T-helper 1 cell (primary cell): Measurements from ENCODE around the gene SEPTIN1.

Source experiments
- DNase-seq, 5 donors: peaks; one replicate each; pipeline ENCODE4 v3.0.0-alpha.2; 2012 to 2020
- total RNA-seq, 4 donors: gene quantifications; one replicate each; lab custom pipeline; 2026; lab: John Stamatoyannopoulos, UW

The SEPTIN1 gene, protein sequence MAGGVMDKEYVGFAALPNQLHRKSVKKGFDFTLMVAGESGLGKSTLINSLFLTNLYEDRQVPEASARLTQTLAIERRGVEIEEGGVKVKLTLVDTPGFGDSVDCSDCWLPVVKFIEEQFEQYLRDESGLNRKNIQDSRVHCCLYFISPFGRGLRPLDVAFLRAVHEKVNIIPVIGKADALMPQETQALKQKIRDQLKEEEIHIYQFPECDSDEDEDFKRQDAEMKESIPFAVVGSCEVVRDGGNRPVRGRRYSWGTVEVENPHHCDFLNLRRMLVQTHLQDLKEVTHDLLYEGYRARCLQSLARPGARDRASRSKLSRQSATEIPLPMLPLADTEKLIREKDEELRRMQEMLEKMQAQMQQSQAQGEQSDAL
- 125 to 168 (median 147) reads per million in 4 donors for total RNA-seq

DNA sequence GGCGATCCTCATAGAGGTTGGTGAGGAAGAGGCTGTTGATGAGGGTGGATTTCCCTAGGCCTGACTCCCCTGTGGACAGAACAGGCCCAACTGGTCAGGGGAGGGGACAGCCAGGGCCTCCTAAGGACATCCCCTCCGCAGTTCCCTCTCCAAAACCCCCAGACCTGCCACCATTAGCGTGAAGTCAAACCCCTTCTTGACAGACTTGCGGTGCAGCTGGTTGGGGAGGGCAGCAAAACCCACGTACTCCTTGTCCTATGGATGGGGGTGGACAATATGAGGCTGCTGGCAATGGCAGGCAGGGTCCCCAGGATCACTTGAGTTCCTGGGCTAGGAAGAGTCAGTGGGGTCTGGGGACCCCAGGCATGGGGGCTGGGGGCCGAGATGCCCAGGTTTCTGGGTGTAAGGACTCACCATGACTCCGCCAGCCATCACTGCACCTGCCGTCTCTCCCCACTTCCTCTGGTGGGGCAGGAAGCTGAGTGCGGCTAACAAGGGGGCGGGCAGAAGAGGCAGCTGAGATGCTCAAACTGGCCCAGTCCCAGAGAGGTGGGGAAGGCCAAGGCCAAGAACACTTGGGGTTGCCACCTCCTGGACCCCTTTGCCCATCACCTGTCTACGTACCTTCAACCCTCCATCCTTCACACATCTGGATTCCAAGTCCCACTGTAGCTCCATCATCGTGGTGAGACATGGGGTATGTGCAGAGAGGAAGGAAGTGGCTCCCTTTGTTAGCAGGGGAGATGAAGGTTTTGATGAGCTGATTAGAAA lies at the start of gene SEPTIN1:
Gene SEPTIN1 (minus strand): TSS at position 451 of the 771 bp plus-strand sequence. CDS start 19 bp downstream, at position 432.
- DNase-seq: peak; percentile 56 to 89 (median 64)

DNA sequence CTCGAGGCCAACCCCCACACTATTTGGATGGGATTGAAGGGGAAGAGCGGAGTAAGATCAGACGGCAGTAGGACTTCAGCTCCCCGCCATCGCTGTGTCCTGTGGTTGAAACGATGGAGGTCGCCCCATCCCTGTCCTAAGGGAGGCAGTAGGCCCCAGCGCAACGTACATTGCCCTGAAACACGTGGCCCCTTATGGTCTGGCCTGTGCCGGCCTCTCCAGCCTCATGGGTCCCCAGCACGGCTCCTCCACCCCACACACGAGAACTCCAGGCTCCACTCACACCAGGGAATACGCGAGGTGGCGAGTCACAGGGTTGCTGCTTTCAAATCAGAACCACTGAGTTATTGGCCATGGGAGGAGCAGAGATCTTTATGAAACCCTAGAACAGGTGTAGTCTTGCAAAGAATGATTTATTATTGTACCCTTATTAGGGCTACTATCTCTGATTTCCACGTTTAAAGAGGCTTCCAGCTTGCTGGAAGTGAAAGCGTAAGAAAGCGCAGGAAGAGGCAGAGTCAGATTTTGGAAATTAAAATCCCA lies 48.1 kb upstream of the SEPTIN1 start:
- DNase-seq: peak in 1 of 5 donors; percentile 8

DNA sequence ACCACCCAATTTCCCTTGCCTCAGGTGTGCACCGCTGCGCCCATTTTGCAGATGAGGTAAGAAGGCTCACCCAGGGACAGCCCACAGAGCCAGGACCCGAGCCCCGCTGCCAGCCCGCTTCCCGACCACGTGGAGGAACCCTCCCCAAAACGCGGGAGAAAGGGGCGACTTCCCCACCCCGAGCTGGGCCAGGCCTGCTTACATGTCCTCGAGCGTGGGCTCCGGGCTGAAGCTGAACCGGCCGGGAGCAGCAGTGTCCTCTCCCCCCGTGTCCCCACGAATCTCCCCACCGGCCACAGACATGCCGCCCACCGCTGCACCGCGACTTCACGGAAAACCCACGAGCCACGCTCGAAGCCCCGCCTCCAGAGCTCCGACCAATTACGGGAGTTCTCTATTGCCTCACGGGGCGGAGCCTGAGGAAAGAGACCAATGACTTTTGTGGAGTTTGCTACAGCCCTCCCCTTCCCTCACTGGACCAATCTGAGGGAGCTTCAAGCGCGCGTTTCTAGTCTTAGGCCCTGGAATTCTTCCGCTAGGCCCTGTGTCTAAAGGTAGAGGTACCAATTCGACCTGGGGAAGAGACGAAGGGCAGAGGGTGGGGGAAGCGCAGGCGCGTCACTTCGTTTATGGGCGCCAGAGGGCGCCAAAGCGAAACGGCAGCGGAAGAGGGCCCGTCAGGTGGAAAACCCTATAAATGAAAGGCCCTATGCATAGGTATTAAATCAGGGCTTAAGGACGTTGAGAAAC lies 47.5 kb upstream of the SEPTIN1 start, which contains the start of gene DCTPP1:
Gene DCTPP1 (minus strand): TSS at position 353 of the 750 bp plus-strand sequence. CDS start 50 bp downstream, at position 303.
- DNase-seq: peak; percentile 91 to 99 (median 96)

DNA sequence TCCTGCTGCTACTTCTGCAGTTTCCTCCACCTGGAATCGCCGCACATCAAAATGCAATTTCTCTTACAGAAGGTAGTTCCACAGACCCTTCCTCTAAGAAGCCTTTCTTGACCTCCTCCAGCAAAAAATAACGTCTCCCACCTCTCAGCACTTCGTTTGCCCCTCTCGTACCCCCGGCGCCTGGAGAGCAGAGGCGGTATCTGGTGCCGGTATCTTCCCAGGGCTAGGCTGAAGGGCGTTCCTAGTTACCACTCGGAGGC lies 47.0 kb upstream of the SEPTIN1 start:
- no peak for DNase-seq

DNA sequence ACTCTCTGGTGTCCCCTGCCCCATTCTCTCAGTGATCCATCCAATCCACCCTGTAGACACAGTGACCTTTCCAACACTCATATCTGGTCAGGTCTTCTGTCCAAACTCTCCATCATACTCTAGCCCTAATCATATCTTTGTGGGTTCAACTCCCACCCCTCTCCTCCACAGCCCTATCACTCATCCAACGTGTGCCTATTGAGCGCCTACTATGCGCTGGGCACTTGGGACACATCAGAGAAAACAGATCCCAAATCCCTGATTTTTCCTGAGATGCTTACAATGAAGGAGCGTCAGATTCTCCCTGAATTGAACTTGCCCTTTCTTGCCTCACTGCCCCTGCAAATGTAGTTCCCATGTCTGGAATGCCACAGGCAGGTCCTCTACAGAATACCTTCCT lies 45.7 kb upstream of the SEPTIN1 start:
- no peak for DNase-seq

DNA sequence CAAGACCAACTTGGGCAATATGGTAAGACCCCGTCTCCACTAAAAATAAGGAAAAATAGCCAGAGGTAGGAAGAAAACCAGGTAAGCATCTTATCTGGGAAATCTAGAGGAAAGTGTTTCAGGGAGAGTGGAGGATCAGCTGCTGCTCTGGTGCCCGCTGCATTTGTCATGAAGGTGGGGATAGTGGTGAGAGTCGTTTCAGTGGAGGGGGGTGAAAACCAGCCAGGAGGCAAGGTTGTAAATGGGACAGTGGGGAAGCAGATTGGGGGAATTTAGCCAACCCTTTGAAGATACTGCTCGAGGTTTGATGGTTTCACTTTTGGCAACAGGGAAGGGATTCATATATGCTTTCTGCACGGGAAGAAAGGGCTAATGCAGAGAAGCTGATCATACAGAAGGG lies 38.6 kb upstream of the SEPTIN1 start:
- no peak for DNase-seq

DNA sequence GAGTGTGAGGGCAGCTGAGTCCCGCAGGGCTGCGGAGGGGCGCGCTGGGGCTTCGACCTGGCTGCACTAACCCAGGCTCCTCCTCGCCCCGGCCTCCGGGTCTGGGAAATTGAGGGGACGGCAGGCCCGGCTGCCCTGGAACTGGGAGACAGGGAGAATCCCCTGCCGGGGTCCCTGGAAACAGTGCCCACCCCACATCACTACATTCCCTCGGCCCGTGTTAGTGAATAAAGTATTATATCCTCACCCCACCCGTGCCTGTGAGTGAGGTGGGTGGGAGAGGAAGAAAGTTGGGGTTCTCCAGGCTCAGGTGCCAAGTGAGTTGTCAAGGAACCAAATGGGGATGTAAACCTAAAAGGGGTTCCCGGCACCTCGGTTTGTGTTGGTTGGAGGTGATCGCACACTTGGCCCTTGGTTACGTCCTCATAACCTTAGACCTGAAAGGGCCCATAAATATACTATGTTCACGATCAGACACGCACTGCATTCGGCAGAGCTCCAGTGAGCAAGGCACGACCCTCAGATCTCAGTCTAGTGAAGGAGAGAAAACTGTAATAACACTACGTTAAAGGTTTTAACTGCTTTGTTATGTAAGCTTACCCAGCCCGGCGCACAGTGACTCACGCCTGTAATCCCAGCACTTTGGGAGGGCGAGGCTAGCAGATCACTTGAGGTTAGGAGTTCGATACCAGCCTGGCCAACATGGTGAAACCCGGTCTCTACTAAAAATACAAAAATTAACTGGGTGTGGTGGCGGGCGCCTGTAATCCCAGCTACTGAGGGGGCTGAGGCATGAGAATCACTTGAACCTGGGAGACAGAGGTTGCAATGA lies 36.2 kb upstream of the SEPTIN1 start:
- DNase-seq: no peak

DNA sequence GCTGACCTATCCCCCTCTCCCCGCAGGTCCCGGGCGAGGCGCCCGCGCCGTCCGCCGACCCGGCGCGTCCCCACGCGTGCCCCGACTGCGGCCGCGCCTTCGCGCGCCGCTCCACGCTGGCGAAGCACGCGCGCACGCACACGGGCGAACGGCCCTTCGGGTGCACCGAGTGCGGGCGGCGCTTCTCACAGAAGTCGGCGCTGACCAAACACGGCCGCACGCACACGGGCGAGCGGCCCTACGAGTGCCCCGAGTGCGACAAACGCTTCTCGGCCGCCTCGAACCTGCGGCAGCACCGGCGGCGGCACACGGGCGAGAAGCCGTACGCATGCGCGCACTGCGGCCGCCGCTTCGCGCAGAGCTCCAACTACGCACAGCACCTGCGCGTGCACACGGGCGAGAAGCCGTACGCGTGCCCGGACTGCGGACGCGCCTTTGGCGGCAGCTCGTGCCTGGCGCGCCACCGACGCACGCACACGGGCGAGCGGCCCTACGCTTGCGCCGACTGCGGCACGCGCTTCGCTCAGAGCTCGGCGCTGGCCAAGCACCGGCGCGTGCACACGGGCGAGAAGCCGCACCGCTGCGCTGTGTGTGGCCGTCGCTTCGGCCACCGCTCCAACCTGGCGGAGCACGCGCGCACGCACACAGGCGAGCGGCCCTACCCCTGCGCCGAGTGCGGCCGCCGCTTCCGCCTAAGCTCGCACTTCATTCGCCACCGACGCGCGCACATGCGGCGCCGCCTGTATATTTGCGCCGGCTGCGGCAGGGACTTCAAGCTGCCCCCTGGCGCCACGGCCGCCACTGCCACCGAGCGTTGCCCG lies 35.4 kb upstream of the SEPTIN1 start:
- peak; percentile 77 to 97 (median 81) for DNase-seq

DNA sequence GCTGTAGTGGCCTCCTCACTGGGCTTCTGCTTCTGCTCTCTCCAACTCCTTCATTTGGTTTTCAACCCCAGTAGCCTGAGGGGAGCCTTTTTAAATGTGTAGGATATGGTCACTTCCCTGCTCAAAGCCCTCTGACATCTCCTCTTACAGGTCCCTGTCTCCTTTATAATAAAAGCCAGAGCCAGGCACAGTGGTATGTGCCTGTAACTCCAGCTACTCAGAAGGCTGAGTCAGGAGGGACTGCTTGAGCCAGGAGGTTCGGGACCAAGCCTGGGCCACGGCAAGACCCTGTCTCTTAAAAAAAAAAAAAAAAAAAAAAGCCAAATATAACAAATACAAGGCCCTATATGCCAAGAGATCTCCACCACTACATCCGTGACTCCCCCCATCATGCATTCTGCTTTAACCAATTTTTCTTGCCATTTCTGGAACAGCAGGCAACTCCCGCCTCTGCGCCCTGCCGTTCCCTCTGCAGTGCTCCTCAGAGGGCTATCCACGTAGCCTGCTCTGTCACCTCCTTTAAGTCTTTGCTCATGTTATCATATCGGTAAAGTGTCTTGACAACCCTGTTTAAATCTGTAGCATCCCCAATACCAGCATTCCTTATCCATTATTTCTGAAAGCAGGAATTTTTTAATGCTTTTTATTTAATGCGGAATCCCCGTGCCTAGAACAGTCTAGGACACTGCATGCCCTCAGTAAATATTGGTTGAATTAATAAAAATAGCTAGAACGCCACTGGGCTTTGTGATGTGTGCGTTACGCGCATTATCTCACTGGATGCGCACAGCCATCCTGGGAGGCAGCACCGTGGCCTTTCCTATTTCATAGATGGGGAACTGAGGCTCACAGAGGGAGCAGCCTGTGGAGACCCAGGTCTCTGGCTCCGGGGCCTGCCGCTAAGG lies 34.5 kb upstream of the SEPTIN1 start:
- DNase-seq: no peak

DNA sequence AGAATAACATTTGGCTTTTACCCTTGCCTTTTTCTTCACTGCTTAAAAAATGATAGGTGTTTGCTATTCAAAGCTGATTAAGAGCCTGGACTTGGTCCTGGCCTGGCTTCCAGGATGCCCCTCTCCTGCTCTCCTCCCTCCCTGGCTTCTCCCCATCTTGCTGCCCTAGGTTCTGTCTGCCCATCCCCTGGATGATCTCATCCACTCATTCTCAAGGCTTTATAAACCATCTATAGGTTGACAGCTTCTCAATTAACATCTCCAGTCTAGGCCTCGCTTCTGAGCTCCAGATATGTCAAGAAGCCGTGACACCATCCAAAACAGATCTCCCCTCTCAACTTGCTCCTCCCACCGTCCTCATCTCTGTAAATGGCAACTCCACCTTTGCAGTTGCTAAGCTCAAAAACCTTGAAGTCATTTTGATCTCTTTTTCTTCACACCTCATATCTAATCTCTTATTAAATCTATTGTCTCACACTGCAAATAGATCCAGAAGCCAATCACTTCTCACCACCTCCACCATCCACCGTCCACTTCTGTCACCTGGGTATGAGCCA lies 33.8 kb upstream of the SEPTIN1 start:
- DNase-seq: no peak

DNA sequence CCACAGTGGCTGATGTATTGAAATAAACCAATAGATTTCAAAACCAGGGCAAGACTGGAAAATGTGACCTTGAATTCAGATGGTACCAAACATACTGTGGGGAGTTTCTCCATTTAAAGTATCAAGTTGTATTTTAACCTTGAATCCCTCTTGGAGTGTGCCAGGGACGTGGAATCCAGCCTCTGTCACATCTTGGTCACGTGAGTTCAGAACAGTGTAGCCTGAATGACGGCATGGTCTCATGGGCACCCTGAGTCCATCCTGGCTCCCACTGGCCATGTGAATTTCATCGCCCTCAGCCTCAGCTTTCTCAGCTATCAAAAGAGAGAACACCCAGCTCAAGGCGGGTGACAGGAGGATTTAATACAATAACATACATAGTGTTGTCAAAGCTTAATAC lies 31.8 kb upstream of the SEPTIN1 start:
- DNase-seq: no peak

DNA sequence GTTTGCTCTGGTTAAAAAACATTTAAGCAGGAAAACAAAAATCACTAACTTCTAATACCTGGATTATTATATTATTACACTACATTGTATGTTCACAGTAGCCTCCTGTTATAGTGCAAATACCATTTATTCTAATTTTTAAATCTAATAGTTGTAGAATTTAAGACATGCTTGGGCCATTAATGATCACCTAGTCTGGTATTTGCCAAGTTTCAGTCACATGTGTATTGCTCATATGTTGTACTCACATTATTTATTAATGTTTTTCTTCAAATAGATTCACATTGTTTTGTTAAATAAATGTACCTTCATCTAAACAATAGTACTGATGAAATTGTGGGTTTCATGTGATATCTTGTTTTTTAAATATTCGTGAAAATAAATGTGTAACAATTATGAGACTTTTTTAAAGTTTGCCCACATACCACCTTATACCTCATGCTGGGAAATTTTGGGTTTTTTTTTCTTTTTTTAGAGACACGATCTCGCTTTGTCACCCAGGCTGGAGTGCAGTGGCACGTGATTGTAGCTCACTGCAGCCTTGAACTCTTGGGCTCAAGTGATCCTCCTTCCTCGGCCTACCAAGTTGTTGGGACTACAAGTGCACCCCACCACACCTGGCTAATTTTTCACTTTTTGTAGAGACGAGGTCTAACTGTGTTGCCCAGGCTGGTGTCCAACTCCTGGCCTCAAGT lies 30.9 kb upstream of the SEPTIN1 start:
- DNase-seq: no peak

DNA sequence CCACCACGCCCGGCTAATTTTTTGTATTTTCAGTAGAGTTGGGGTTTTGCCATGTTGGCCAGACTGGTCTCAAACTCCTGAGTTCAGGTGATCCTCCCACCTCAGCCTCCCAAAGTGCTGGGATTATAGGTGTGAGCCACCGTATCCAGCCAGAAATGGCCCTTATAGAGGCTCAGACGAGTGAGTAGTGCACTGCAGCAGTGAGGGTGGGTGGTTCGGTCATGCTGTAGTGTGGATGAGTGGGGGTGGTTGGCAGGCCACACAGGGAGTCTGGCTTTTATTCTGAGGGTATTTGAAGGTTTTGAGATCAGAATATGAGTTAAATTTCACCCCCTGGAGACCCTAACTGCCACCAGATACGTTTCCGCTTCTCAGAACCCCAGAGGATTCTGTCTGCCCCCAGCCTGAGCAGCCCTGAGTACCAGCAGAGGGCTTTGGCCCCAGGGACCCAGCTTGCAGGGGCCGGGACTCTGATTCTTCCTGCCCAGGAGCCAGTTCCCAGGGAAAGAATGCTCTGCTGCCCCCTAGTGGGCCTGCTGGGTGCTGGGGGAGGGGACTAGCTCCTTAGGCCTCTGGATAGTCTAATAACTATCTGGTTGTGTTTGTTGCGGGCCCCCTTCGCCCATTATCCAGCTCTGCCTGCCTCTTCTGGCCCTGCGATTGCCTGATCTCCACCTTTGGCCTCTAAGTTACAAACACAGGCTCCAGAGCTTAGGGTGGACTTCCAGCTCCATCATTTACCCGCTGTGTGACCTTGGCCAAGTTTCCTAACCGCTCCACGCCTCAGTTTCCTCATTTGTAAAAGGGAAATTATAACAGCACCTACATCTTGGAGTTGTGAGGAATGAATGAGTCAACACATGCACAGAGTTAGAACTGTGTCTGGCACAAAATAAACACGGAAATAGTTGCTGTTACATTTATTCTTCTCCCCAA lies 27.0 kb upstream of the SEPTIN1 start:
- peak; percentile 79 to 93 (median 84) for DNase-seq

DNA sequence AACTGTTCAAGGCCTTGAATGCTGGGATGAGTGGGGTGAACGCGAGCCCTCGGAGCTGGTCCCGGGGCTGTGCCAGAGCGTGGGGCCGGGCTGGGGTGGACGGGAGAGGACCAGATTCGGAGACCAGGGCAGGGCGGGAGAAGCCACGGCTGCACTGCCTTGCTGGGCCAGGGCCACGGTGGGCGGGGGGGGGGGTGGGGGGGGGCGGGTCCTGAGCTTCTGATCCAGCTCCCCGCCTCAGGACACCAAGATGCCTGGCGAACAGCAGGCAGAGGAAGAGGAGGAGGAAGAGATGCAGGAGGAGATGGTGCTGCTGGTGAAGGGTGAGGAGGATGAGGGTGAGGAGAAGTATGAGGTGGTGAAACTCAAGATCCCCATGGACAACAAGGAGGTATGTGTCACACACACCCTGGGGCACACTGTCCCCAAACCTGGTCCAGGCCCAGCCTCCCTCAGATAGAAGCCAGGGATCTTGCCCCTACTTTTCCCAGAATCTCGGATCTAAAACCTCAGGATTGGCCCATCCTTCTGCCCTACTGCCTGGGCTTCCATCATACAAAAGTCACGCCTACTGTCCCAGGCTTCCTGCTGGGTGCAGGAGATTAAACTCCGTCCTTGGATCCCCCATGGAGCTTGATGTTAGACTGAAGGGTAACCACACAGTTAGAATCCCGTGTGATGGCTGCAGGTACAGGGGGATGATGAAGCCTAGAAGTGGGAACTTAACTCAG lies 25.6 kb upstream of the SEPTIN1 start:
- no peak for DNase-seq

DNA sequence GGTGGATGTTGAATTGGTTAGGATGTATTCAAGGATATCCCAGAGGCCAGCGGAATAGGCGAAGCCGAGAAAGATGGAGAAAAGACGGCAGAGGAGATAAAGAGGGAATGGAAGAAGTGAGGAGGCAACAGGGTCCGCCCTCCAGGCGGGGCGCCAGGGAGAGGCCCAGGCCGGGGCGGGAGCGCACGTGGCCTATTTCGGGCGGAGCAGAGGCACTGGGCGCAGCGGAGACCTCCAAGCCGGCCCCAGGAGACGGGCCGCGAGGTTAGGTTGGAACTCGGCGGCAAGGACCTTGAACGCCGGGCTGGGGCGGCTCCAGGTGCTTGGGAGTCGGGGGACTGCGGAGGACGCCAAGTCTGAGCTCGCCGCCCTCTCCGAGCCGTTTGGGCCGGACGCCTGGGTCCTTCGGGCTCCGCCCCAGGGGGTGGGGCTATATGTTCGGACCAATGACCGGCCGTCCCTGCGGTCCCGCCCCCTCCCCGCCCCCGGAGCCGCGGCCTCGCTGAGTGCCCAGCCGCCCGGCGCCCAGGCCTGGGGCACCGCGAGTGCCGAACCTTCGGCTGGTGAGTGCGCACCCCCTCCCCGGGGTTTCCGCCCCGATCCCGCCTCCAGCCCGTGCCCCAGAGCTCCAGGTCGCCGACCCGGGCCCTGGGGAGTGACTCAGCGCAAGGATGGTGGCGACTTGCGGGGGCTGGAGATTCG lies 24.9 kb upstream of the SEPTIN1 start, which contains the start of gene ZNF771:
Gene ZNF771 (plus strand): TSS at position 505 of the 702 bp plus-strand sequence. CDS start 448 bp downstream, outside the sequence.
- DNase-seq: peak; percentile 81 to 89 (median 84)

DNA sequence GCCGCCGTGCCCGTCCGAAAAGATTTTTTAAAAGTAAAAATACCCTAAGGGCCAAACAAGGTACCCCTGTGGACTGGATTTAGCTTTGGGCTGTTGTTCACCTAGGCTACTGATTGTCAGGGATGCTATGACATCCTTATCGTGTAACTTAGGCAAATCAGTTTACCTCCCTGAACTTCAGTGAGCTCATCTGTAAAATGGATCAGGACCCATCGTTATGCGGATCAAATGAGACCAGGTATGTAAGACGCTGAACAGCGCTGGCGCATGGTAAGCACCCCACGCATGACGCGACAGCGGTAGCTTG lies 24.4 kb upstream of the SEPTIN1 start:
- DNase-seq: no peak
